ENCODE results near the gene BPTF. TPM values are rescaled to one million over a fixed set of nuclear protein-coding genes. Genes with fewer than 3 reads are reported as not detected.
"Not testable (repeated sequence)": the region's sequence is repeated elsewhere in the genome, so short reads cannot be mapped to it uniquely, and the experiment has no call there.

Gene BPTF
- total RNA-seq, 1 donor: 90.0 TPM

DNA sequence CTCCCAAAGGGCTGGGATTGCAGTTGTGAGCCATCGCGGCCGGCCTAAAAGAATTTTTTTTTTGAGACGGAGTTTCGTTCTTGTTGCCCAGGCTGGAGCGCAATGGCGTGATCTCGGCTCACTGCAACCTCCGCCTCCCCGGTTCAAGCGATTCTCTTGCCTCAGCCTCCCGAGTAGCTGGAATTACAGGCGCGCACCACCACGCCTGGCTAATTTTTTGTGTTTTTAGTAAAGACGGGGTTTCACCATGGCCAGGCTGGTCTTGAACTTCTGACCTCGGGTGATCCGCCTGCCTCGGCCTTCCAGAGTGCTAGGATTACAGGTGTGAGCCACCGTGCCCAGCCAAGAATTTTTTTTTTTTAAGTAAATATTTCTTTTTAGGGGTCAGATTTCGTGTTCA, 193.2 kb downstream of the BPTF start:
- H3K27me3 ChIP-seq (ENCODE audit: insufficient read depth, low read length): not testable (repeated sequence)

GRCh38 chr17:68019336-68019674, 194.0 kb downstream of the BPTF start:
- no peaks in the 10 kb centered on the region for H3K9me3 ChIP-seq (ENCODE audit: low read depth, low read length)
- H3K4me3 ChIP-seq (ENCODE audit: low read length): no peak overlapping the region
- H3K4me1 ChIP-seq (ENCODE audit: insufficient read depth, low read length): peaks cover 14% of the 10 kb centered on the region
- no peaks in the 10 kb centered on the region for H3K27me3 ChIP-seq (ENCODE audit: insufficient read depth, low read length)

More for the DNA sequence above, 193.2 kb downstream of the BPTF start:
- not testable (repeated sequence) for H3K4me3 ChIP-seq (ENCODE audit: low read length); H3K9me3 ChIP-seq (ENCODE audit: low read depth, low read length)
- peaks cover 14% of the 10 kb centered on the region for H3K4me1 ChIP-seq (ENCODE audit: insufficient read depth, low read length)

- no peaks in the 10 kb centered on the region for H3K9me3 ChIP-seq (ENCODE audit: low read depth, low read length)
- H3K4me3 ChIP-seq (ENCODE audit: low read length): peak overlapping the region; percentile 62
- H3K4me1 ChIP-seq (ENCODE audit: insufficient read depth, low read length): peaks cover 14% of the 10 kb centered on the region
- H3K27me3 ChIP-seq (ENCODE audit: insufficient read depth, low read length): no peaks in the 10 kb centered on the region
These were observed 194.5 kb downstream of the BPTF start for GRCh38 chr17:68019675-68020408.

DNA sequence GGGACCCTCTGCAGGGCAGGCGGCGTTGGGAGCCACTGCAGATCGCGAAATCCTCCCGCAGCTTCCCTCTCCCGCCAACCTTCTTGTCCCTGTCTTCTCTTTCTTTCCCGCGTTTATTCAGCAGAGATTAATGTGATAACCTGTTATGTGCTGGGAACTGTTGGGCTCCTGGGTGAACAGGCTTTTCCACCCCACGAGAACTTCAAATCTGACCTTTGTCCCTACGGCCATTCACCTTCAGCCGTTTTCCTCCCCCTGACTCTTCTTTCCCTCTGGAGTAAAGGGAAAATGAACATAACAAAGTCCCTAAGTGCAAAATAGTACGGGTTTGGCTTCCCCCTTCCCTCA, 195.1 kb downstream of the BPTF start:
- H3K27me3 ChIP-seq (ENCODE audit: insufficient read depth, low read length): no peaks in the 10 kb centered on the region
- H3K9me3 ChIP-seq (ENCODE audit: low read depth, low read length): no peaks in the 10 kb centered on the region
- peak overlapping the region; percentile 62 for H3K4me3 ChIP-seq (ENCODE audit: low read length)
- peaks cover 14% of the 10 kb centered on the region for H3K4me1 ChIP-seq (ENCODE audit: insufficient read depth, low read length)

DNA sequence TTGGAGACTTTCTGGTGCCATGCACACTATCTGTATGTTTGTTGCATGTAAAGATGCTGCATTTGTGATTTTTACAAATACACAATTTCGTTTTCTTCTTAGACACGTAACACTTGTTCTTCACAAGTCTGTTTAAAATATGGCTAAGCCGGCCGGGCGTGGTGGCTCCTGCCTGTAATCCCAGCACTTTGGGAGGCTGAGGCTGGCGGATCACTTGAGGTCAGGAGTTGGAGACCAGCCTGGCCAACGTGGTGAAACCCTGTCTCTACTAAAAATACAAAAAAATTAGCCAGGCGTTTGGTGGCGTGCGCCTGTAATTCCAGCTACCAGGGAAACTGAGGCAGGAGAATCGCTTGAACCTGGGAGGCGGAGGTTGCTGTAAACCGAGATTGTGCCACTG, 195.5 kb downstream of the BPTF start:
- H3K27me3 ChIP-seq (ENCODE audit: insufficient read depth, low read length); H3K4me3 ChIP-seq (ENCODE audit: low read length); H3K9me3 ChIP-seq (ENCODE audit: low read depth, low read length): not testable (repeated sequence)

DNA sequence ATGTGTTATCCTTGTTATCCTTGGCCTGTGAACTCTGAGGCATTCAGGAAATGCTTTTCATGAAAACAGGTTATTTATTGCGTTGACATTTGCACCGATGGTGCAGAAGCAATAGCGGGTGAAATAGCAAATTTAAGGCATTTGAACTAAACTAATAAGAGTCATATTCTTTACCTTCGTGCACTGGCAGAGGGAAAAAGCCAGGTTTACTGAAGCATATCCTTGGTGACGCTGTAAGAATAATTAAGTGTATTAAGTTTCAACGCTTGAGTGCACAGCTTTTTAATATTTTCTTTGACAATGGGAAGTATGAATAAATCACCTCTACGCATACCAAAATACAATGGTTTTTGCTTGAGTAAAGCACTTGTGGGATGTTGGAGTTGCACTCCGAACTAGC, 196.7 kb downstream of the BPTF start:
- Histone ChIP-seq H3K4me1 (ENCODE audit: insufficient read depth, low read length) (peaks cover 14% of the 10 kb centered on the region), H3K27me3 (ENCODE audit: insufficient read depth, low read length) (no peaks in the 10 kb centered on the region), H3K9me3 (ENCODE audit: low read depth, low read length) (no peaks in the 10 kb centered on the region), H3K4me3 (ENCODE audit: low read length) (no peak overlapping the region)

More for the DNA sequence above, 195.5 kb downstream of the BPTF start:
- peaks cover 14% of the 10 kb centered on the region for H3K4me1 ChIP-seq (ENCODE audit: insufficient read depth, low read length)

GRCh38 chr17:68022547-68022946, 197.2 kb downstream of the BPTF start:
- H3K4me3 ChIP-seq (ENCODE audit: low read length); H3K27me3 ChIP-seq (ENCODE audit: insufficient read depth, low read length); H3K9me3 ChIP-seq (ENCODE audit: low read depth, low read length): not testable (repeated sequence)
- H3K4me1 ChIP-seq (ENCODE audit: insufficient read depth, low read length): peaks cover 14% of the 10 kb centered on the region

- Histone ChIP-seq H3K4me3 (ENCODE audit: low read length) (no peak overlapping the region), H3K9me3 (ENCODE audit: low read depth, low read length) (no peaks in the 10 kb centered on the region), H3K4me1 (ENCODE audit: insufficient read depth, low read length) (no peaks in the 10 kb centered on the region), H3K27me3 (ENCODE audit: insufficient read depth, low read length) (no peaks in the 10 kb centered on the region)
These were observed 204.4 kb downstream of the BPTF start for GRCh38 chr17:68029512-68030215.

Other genes starting within 250 kb of the BPTF start
- gene NOL11, start 107.6 kb upstream of the BPTF start, total RNA-seq: 76.5 TPM
- gene C17orf58, start 171.0 kb downstream of the BPTF start, total RNA-seq: 2.1 TPM
- 33.8 TPM for gene KPNA2, start 210.2 kb downstream of the BPTF start, total RNA-seq